Fibroblast of the aortic adventitia (primary cell): ENCODE measurements around the gene KCNK13. TPM values are rescaled to one million over a fixed set of nuclear protein-coding genes. Genes with fewer than 3 reads are reported as not detected.

Experiments
- DNase-seq: peaks from one replicate; pipeline ENCODE4 v3.0.0-alpha.2; 2010; ENCODE audit warnings: low read depth
- H3K4me3 ChIP-seq: 2 replicates; pipeline ENCODE4 v1.5.1; 2011; ENCODE audit warnings: low read depth, mild to moderate bottlenecking, control low read depth, low read length, moderate library complexity
- CTCF ChIP-seq: IDR thresholded peaks from 2 replicates; pipeline ENCODE4 v1.5.1; 2011; ENCODE audit warnings: mild to moderate bottlenecking, low read length, control low read depth, inconsistent platforms; ENCODE audit not compliant: insufficient read depth
- total RNA-seq: library from RNA; depleted of rRNA; stranded (reverse); fragments of >200 nt; gene quantifications from 2 replicates; pipeline ENCODE4 v1.2.3, GENCODE V29; 2012; ENCODE audit warnings: low replicate concordance

Gene KCNK13
- total RNA-seq, 1 donor = 0.27 TPM

GRCh38 chr14:90060965-90061684 is 669 bp upstream of the KCNK13 start:
- H3K4me3 ChIP-seq = peak overlapping the region; percentile 62
- TF ChIP-seq CTCF = no peak

GRCh38 chr14:90062127-90062794 is 467 bp downstream of the KCNK13 start:
- DNase-seq = no peak
- TF ChIP-seq CTCF = no peak
- no peak overlapping the region for H3K4me3 ChIP-seq

More at GRCh38 chr14:90060965-90061684, 669 bp upstream of the KCNK13 start:
- no peak for DNase-seq

- no peak for TF ChIP-seq CTCF
- DNase-seq = no peak
- H3K4me3 ChIP-seq = no peak overlapping the region
Observed at GRCh38 chr14:90062822-90063539, 1.2 kb downstream of the KCNK13 start.

GRCh38 chr14:90072350-90072749 is 10.6 kb downstream of the KCNK13 start:
- DNase-seq = no peak
- TF ChIP-seq CTCF = no peak
- no peak overlapping the region for H3K4me3 ChIP-seq

- no peak for TF ChIP-seq CTCF
- no peak overlapping the region for H3K4me3 ChIP-seq
- DNase-seq = no peak
Observed at GRCh38 chr14:90079576-90079975, 17.8 kb downstream of the KCNK13 start.

- TF ChIP-seq CTCF = no peak
- peak; percentile 61 for DNase-seq
Observed at GRCh38 chr14:90087433-90087832, 25.6 kb downstream of the KCNK13 start.

More at GRCh38 chr14:90087433-90087832, 25.6 kb downstream of the KCNK13 start:
- H3K4me3 ChIP-seq = no peak overlapping the region
